Neural cell (in vitro differentiated cells): ENCODE data around the gene VPS54.

Experiments
- EP300 ChIP-seq: fragments of 450-650 bp; conservative IDR thresholded peaks from 2 replicates; pipeline ENCODE4 v1.6.1; 2014; ENCODE audit warnings: antibody characterized with exemption, mild to moderate bottlenecking, moderate library complexity; ENCODE audit not compliant: poor library complexity, severe bottlenecking
- POLR2AphosphoS5 ChIP-seq: IDR thresholded peaks from 2 replicates; pipeline ENCODE4 v1.6.1; 2012
- TF ChIP-seq, protein P1 (sequence below): fragments of 450-650 bp; IDR thresholded peaks from 2 replicates; pipeline ENCODE4 v1.5.1; 2014; ENCODE audit warnings: antibody characterized with exemption, mild to moderate bottlenecking, moderate library complexity; ENCODE audit not compliant: poor library complexity, severe bottlenecking

- no peak for TF ChIP-seq POLR2AphosphoS5
- TF ChIP-seq EP300 = no peak
- TF ChIP-seq, protein P1, sequence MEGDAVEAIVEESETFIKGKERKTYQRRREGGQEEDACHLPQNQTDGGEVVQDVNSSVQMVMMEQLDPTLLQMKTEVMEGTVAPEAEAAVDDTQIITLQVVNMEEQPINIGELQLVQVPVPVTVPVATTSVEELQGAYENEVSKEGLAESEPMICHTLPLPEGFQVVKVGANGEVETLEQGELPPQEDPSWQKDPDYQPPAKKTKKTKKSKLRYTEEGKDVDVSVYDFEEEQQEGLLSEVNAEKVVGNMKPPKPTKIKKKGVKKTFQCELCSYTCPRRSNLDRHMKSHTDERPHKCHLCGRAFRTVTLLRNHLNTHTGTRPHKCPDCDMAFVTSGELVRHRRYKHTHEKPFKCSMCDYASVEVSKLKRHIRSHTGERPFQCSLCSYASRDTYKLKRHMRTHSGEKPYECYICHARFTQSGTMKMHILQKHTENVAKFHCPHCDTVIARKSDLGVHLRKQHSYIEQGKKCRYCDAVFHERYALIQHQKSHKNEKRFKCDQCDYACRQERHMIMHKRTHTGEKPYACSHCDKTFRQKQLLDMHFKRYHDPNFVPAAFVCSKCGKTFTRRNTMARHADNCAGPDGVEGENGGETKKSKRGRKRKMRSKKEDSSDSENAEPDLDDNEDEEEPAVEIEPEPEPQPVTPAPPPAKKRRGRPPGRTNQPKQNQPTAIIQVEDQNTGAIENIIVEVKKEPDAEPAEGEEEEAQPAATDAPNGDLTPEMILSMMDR = no peak
These were observed 3.3 kb downstream of the VPS54 start for GRCh38 chr2:64015898-64016297.
